ENCODE data around the gene RAB7B.

Gene RAB7B

DNA sequence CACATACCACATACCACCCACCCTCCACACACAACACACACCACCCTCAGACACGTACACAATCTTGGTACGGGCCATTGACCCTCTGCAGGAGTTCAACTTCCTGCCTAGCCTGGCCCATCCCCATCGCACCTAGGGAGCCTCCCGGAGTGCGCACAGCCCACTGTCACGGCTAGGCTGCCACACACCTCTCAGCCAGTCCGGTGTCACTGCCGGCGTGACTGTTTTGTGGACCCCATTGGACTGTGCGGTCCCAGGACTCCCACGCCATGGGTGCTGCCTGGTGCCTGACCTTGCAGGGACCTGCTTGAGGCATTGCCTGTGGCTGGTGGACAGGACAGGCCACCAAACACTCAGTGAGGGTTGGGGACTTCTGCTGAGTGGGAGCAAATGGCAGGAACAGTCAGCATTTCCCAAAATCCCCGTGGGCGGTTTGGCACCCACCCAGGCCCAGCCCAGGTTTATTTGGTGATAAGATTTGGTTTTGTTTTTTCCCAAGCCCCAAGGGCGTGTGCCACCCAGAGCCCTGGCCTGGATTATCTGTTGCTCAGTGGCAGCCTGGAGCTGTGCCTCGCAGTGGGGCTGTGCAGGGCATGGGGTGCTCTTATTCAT lies 27.7 kb downstream of the RAB7B start:
- H3K27ac ChIP-seq (replicated peaks) = no peak overlapping the region
- TF ChIP-seq SPI1 (IDR thresholded peaks at IDR 0.05; ENCODE audit: borderline replicate concordance, low read depth) (no peak), POLR2AphosphoS5 (IDR thresholded peaks at IDR 0.05; ENCODE audit: low read depth) (no peak; the same call in 1 of the 2 replicates), GABPA (IDR thresholded peaks at IDR 0.05; ENCODE audit: low read depth) (no peak)
- TF ChIP-seq, protein P1, sequence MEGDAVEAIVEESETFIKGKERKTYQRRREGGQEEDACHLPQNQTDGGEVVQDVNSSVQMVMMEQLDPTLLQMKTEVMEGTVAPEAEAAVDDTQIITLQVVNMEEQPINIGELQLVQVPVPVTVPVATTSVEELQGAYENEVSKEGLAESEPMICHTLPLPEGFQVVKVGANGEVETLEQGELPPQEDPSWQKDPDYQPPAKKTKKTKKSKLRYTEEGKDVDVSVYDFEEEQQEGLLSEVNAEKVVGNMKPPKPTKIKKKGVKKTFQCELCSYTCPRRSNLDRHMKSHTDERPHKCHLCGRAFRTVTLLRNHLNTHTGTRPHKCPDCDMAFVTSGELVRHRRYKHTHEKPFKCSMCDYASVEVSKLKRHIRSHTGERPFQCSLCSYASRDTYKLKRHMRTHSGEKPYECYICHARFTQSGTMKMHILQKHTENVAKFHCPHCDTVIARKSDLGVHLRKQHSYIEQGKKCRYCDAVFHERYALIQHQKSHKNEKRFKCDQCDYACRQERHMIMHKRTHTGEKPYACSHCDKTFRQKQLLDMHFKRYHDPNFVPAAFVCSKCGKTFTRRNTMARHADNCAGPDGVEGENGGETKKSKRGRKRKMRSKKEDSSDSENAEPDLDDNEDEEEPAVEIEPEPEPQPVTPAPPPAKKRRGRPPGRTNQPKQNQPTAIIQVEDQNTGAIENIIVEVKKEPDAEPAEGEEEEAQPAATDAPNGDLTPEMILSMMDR (IDR thresholded peaks at IDR 0.05; ENCODE audit: insufficient read depth, low read length) = no peak
- TF ChIP-seq, protein P2, sequence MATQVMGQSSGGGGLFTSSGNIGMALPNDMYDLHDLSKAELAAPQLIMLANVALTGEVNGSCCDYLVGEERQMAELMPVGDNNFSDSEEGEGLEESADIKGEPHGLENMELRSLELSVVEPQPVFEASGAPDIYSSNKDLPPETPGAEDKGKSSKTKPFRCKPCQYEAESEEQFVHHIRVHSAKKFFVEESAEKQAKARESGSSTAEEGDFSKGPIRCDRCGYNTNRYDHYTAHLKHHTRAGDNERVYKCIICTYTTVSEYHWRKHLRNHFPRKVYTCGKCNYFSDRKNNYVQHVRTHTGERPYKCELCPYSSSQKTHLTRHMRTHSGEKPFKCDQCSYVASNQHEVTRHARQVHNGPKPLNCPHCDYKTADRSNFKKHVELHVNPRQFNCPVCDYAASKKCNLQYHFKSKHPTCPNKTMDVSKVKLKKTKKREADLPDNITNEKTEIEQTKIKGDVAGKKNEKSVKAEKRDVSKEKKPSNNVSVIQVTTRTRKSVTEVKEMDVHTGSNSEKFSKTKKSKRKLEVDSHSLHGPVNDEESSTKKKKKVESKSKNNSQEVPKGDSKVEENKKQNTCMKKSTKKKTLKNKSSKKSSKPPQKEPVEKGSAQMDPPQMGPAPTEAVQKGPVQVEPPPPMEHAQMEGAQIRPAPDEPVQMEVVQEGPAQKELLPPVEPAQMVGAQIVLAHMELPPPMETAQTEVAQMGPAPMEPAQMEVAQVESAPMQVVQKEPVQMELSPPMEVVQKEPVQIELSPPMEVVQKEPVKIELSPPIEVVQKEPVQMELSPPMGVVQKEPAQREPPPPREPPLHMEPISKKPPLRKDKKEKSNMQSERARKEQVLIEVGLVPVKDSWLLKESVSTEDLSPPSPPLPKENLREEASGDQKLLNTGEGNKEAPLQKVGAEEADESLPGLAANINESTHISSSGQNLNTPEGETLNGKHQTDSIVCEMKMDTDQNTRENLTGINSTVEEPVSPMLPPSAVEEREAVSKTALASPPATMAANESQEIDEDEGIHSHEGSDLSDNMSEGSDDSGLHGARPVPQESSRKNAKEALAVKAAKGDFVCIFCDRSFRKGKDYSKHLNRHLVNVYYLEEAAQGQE (IDR thresholded peaks at IDR 0.05; ENCODE audit: insufficient replicate concordance, low read depth) = no peak
- no peak for DNase-seq (ENCODE audit: low read depth in 1 of 2, low spot score in 1 of 2)

DNA sequence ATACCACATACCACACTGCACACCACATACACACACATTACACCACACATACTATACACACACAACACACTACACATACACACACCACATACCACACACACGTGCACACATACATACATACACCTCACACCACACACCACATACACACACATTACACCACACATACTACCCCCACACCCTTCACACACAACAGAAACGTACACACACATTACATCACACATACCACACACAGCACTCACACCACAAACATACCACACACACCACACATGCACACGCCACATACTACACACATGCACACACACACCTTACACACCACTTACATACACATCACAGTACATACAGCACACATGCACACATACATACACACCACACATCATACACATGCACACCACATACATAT lies 28.5 kb downstream of the RAB7B start:
- no peak overlapping the region for H3K4me3 ChIP-seq (replicated peaks; ENCODE audit: insufficient read depth, low read length)
- no peaks in the 10 kb centered on the region for H3K27me3 ChIP-seq (ENCODE audit: insufficient read depth, poor library complexity, severe bottlenecking)
- no peak overlapping the region for H3K27ac ChIP-seq (replicated peaks)
- TF ChIP-seq, protein P1 (IDR thresholded peaks at IDR 0.05; ENCODE audit: insufficient read depth, low read length) = no peak
- no peak for DNase-seq (ENCODE audit: low read depth in 1 of 2, low spot score in 1 of 2)

More for the DNA sequence above, 27.7 kb downstream of the RAB7B start:
- Histone ChIP-seq H3K4me3 (replicated peaks; ENCODE audit: insufficient read depth, low read length) (no peak overlapping the region), H3K27me3 (ENCODE audit: insufficient read depth, poor library complexity, severe bottlenecking) (no peaks in the 10 kb centered on the region)

DNA sequence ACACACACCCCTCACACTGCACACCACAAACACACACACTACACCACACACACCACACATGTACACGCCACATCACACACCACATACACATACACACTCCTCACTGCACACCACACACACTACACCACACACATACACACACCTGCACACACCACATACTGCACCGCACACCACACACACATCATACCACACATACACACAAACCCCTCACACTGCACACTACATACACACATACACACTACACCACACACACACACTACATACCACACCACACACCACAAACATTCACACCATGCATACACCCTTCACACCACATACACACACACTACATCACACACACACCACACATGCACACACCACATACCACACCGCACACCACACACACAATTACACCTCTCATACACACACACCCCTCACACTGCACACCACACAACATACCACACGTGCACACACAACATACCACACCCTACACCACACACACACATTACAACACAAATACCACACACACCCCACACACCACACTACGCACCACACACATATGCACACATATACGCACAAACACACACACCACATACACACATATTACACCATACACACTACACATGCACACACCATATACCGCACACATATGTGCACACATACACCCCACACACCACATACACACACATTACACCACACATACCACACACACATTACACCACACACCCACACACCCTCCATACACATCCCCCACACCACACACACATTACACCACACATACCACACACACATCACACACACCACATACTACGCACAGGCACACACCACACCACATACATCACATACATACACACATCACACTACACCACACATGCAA lies 29.6 kb downstream of the RAB7B start:
- DNase-seq (ENCODE audit: low read depth in 1 of 2, low spot score in 1 of 2) = no peak
- TF ChIP-seq SPI1 (IDR thresholded peaks at IDR 0.05; ENCODE audit: borderline replicate concordance, low read depth) (no peak), POLR2AphosphoS5 (IDR thresholded peaks at IDR 0.05; ENCODE audit: low read depth) (no peak)
- no peak overlapping the region for H3K4me3 ChIP-seq (replicated peaks; ENCODE audit: insufficient read depth, low read length)
- no peaks in the 10 kb centered on the region for H3K27me3 ChIP-seq (ENCODE audit: insufficient read depth, poor library complexity, severe bottlenecking)
- H3K27ac ChIP-seq (replicated peaks) = no peak overlapping the region

DNA sequence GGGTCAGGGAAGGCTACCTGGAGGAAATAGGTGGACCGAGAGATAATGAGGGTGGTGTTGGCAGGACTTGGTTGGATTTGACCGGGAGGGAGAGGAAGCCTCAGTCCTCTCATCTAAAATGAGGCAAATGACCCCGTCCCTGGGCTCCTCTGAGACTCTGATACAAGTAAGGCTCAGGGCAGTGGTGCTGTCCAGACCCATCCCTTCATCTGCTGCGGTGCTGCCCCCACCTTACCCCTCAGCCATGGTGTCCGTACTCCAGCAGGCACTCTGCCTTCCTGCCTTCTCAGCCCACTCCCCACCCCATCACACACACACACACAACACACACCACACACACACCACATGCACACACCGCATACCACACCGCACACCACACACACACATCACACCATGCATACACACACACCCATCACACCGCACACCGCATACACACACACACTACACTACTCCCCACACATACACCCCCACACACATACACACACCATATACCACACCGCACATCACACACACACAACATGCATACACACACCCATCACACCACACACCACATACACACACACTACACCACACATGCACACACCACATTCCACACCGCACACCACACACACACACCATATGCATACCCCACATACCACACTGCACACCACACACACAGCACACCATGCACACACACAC lies 30.6 kb downstream of the RAB7B start:
- no peak for DNase-seq (ENCODE audit: low read depth in 1 of 2, low spot score in 1 of 2)
- Histone ChIP-seq H3K27ac (replicated peaks) (no peak overlapping the region), H3K27me3 (ENCODE audit: insufficient read depth, poor library complexity, severe bottlenecking) (no peaks in the 10 kb centered on the region), H3K4me3 (replicated peaks; ENCODE audit: insufficient read depth, low read length) (no peak overlapping the region)
- TF ChIP-seq, protein P1 (IDR thresholded peaks at IDR 0.05; ENCODE audit: insufficient read depth, low read length) = no peak
- TF ChIP-seq POLR2AphosphoS5 (IDR thresholded peaks at IDR 0.05; ENCODE audit: low read depth) (no peak), GABPA (IDR thresholded peaks at IDR 0.05; ENCODE audit: low read depth) (no peak), SPI1 (IDR thresholded peaks at IDR 0.05; ENCODE audit: borderline replicate concordance, low read depth) (no peak)
- TF ChIP-seq, protein P2 (IDR thresholded peaks at IDR 0.05; ENCODE audit: insufficient replicate concordance, low read depth) = no peak

Measured in HL-60 (cell line).